ENCODE results near the gene TMEFF1.
"Not testable (repeated sequence)": the region's sequence is repeated elsewhere in the genome, so short reads cannot be mapped to it uniquely, and the experiment has no call there.

- not testable (repeated sequence) for TF ChIP-seq CTCF, POLR2A (IDR thresholded peaks at IDR 0.05)
Observed at GRCh38 chr9:100527180-100527794, 54.3 kb downstream of the TMEFF1 start.

All from thyroid gland (tissue), 4 donors.